Nephron progenitor cell (in vitro differentiated cells): ENCODE data around the gene ZDHHC13.

Source experiments
- DNase-seq: peaks from one replicate; pipeline ENCODE4 v3.0.0; 2021
- H3K27ac Mint-ChIP-seq: 2 replicates; pipeline ENCODE4 v1.8.0; 2021; ENCODE audit warnings: mild to moderate bottlenecking, moderate library complexity, mixed read lengths
- H3K27me3 Mint-ChIP-seq: 2 replicates; pipeline ENCODE4 v1.8.0; 2021; ENCODE audit warnings: mild to moderate bottlenecking, low read depth, mixed read lengths; ENCODE audit not compliant: poor library complexity
- H3K36me3 Mint-ChIP-seq: 2 replicates; pipeline ENCODE4 v1.8.0; 2021; ENCODE audit warnings: low read depth, mixed read lengths
- H3K4me1 Mint-ChIP-seq: 2 replicates; pipeline ENCODE4 v1.8.0; 2021; ENCODE audit warnings: mixed read lengths
- H3K4me3 Mint-ChIP-seq: 2 replicates; pipeline ENCODE4 v1.8.0; 2021; ENCODE audit warnings: mild to moderate bottlenecking, moderate library complexity, mixed read lengths
- H3K9me3 Mint-ChIP-seq: 2 replicates; pipeline ENCODE4 v1.8.0; 2021; ENCODE audit warnings: mild to moderate bottlenecking, moderate library complexity, mixed read lengths
- TF ChIP-seq, protein P1 (sequence below): fragments of 200-600 bp; sonication (generic); IDR thresholded peaks from 2 replicates; pipeline ENCODE4 v1.5.0; 2021; ENCODE audit warnings: antibody characterized with exemption

Gene ZDHHC13

DNA sequence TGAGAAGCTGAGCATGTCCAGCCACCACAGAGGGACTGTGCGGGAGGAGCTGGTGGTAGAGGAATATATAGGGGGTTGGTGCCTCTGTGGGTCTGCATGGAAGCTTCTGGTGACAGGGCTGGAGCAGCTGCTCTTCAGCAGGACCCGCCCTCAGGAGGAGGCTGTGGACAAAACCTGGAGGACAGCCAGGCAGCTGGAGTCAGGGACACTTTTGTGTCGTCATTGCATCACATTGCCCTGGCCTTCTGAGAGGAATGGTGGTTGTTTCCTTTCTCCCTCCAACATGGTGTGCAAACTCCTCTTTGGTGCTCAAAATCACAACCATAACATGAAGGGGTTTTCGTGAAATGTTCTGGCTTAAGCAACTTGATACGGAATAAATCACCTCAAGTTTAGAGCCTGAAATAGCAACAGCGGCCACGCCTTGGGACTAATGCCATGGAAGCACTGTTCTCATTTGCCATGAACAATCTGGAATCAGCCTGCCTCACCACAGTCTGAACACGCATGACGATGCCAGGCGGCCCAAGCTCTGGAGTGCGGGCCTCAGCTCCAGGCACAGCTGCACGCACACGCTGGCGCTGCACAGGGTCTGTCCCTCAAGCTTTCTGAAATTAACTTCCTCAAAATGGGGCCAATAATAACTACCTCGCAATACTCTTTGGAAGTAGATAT lies 102.0 kb downstream of the ZDHHC13 start:
- peaks cover 10% of the 10 kb centered on the region for H3K36me3 Mint-ChIP-seq
- TF ChIP-seq, protein P1, sequence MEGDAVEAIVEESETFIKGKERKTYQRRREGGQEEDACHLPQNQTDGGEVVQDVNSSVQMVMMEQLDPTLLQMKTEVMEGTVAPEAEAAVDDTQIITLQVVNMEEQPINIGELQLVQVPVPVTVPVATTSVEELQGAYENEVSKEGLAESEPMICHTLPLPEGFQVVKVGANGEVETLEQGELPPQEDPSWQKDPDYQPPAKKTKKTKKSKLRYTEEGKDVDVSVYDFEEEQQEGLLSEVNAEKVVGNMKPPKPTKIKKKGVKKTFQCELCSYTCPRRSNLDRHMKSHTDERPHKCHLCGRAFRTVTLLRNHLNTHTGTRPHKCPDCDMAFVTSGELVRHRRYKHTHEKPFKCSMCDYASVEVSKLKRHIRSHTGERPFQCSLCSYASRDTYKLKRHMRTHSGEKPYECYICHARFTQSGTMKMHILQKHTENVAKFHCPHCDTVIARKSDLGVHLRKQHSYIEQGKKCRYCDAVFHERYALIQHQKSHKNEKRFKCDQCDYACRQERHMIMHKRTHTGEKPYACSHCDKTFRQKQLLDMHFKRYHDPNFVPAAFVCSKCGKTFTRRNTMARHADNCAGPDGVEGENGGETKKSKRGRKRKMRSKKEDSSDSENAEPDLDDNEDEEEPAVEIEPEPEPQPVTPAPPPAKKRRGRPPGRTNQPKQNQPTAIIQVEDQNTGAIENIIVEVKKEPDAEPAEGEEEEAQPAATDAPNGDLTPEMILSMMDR: no peak
- H3K4me3 Mint-ChIP-seq: no peak overlapping the region
- DNase-seq: no peak
- peaks cover 5% of the 10 kb centered on the region for H3K4me1 Mint-ChIP-seq
- peaks cover 5% of the 10 kb centered on the region for H3K27me3 Mint-ChIP-seq
- H3K9me3 Mint-ChIP-seq: no peaks in the 10 kb centered on the region
- no peak overlapping the region for H3K27ac Mint-ChIP-seq

DNA sequence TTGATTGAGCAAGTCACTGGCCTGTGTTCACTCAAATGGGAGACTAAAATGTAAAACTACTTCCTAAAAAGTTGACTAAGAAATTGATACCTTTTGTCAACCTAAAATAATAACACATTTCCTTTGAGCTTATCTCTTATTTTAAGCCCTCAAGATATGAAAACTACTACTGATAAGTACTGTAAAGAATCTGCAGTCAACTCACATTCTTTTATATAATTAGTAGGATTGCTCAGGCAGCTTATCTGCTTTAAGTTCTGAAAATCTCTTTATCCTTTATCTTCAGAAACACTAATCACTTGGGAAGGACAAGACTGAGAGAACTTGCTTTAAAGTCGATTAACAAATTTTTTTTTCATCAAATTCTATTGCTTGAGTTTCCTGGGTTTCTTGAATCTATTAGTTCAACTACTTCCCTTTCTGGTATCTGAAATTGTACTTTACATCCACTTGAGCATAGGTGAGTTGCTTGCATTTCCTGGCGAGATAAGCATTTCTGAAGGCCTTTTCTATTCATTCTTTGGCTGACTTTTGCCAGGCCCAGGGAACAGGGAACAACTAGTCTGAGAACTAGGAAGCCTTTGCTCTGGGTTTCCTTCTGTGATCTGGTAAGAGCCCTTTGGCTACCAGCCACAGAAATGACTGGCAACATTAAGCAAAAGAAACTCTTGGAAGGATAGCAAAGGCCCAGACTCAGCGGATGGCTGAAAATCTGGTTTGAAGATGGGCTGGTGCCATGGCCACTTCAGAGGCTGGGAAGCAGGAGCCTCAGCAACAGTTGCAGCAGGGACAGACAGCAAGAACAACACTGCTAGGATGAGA lies 104.1 kb downstream of the ZDHHC13 start:
- Mint-ChIP-seq H3K27ac (peak overlapping the region; percentile 32), H3K4me1 (peaks cover 12% of the 10 kb centered on the region), H3K4me3 (no peak overlapping the region), H3K27me3 (peaks cover 5% of the 10 kb centered on the region), H3K9me3 (no peaks in the 10 kb centered on the region), H3K36me3 (peaks cover 27% of the 10 kb centered on the region)
- TF ChIP-seq, protein P1: no peak
- no peak for DNase-seq

DNA sequence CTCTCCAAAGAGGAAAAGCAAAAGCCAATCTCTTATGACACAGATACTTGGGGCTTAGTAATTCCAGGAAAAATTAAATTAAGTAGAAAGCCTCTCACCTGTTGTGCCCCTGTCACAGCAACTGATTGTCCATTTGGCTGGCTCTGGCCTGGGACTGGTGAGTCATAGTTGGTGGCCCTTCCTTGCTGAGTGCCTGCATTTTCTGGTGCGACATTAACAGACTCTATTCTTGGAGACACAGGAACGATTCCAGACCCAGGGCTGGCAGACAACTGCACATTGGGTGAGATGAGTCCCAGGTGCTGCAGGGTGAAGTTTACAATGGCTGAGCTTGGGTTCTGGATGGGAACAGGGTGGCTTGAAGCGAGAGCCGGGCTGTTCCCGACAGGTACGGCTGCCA lies 108.2 kb downstream of the ZDHHC13 start:
- Mint-ChIP-seq H3K36me3 (peaks cover 27% of the 10 kb centered on the region), H3K27me3 (no peaks in the 10 kb centered on the region), H3K27ac (peak overlapping the region; percentile 52), H3K9me3 (no peaks in the 10 kb centered on the region), H3K4me3 (no peak overlapping the region), H3K4me1 (peaks cover 7% of the 10 kb centered on the region)
- no peak for DNase-seq
- TF ChIP-seq, protein P1: no peak

DNA sequence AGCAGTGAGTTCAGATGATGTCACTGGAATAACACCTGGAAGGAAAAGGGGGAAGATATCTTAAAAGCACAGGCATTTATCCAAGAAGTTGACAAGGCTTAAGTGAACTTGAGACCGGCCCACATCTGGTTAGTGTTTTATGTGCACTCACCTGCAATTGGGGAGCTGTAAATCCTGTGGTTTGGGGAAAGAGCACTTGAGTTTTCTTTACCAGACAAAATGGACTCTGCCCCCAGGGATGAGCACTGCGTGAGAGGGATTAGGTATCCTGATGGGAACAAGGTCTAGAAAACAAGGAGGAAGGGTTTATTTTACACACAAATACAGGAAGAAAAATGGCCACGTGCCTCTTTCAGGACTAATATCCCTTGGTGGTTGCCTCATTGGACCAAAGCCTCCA lies 108.6 kb downstream of the ZDHHC13 start:
- TF ChIP-seq, protein P1: no peak
- Mint-ChIP-seq H3K27me3 (no peaks in the 10 kb centered on the region), H3K36me3 (peaks cover 27% of the 10 kb centered on the region), H3K9me3 (no peaks in the 10 kb centered on the region), H3K4me1 (peaks cover 7% of the 10 kb centered on the region), H3K4me3 (no peak overlapping the region), H3K27ac (peak overlapping the region; percentile 52)
- no peak for DNase-seq
